Measurements from ENCODE around the gene FADS6.

Gene FADS6

DNA sequence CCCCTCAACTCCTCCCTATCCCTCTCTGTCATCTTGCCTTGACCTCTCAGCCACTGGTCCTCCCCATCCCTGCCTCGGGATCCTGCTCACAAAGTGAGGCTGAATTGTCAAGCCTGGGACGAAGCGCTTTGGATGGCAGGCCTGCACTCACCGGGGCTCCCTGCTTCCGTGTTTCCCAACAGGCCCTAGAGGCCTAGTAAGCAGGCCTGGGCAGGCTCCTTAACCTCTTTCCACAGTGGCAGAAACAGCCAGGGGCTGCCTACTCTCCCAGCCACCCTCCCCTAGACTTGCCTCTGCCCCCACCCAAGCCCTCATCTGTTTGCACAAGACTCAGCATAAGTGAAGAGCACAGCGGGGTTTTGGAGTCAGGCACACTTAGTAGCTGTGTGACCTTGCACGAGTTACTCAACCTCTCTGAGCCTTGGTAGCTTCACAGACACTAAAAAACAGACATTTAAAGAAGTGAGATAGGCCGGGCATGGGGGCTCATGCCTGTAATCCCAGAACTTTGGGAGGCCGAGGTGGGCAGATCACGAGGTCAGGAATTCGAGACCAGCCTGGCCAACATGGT, 5.0 kb upstream of the FADS6 start:
- no peak overlapping the region for H3K4me2 ChIP-seq (ENCODE audit: low read depth, low read length)
- TF ChIP-seq, protein P1, sequence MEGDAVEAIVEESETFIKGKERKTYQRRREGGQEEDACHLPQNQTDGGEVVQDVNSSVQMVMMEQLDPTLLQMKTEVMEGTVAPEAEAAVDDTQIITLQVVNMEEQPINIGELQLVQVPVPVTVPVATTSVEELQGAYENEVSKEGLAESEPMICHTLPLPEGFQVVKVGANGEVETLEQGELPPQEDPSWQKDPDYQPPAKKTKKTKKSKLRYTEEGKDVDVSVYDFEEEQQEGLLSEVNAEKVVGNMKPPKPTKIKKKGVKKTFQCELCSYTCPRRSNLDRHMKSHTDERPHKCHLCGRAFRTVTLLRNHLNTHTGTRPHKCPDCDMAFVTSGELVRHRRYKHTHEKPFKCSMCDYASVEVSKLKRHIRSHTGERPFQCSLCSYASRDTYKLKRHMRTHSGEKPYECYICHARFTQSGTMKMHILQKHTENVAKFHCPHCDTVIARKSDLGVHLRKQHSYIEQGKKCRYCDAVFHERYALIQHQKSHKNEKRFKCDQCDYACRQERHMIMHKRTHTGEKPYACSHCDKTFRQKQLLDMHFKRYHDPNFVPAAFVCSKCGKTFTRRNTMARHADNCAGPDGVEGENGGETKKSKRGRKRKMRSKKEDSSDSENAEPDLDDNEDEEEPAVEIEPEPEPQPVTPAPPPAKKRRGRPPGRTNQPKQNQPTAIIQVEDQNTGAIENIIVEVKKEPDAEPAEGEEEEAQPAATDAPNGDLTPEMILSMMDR (IDR thresholded peaks at IDR 0.05; ENCODE audit: low read length) = no peak
- no peak for TF ChIP-seq EZH2phosphoT487 (IDR thresholded peaks at IDR 0.05; ENCODE audit: low read length)
- no peak for TF ChIP-seq EZH2 (optimal IDR thresholded peaks at IDR 0.05; ENCODE audit: low read depth, low read length)
- no peaks in the 10 kb centered on the region for H3F3A ChIP-seq (ENCODE audit: insufficient read depth, low read length)
- H3K9me2 ChIP-seq (replicated peaks; ENCODE audit: insufficient read depth, low read length) = no peaks in the 10 kb centered on the region
- H3K4me1 ChIP-seq (ENCODE audit: low read length) = no peaks in the 10 kb centered on the region
- no peaks in the 10 kb centered on the region for H3K36me3 ChIP-seq (replicated peaks; ENCODE audit: insufficient read depth, low read length)
- no peaks in the 10 kb centered on the region for H3K9me3 ChIP-seq (replicated peaks; ENCODE audit: insufficient read depth, low read length)
- no peak overlapping the region for H2AFZ ChIP-seq (ENCODE audit: low read length)
- no peak overlapping the region for H3K27ac ChIP-seq (ENCODE audit: low read length)
- H3K79me2 ChIP-seq (ENCODE audit: low read length) = no peaks in the 10 kb centered on the region
- no peak overlapping the region for H3K4me3 ChIP-seq (ENCODE audit: low read length)
- H3K27me3 ChIP-seq (replicated peaks; ENCODE audit: insufficient read depth, low read length) = peaks cover 83% of the 10 kb centered on the region
- DNase-seq = no peak
- no peak overlapping the region for H3K9ac ChIP-seq (ENCODE audit: low read length)
- H4K20me1 ChIP-seq (ENCODE audit: insufficient read depth, low read length) = no peaks in the 10 kb centered on the region

DNA sequence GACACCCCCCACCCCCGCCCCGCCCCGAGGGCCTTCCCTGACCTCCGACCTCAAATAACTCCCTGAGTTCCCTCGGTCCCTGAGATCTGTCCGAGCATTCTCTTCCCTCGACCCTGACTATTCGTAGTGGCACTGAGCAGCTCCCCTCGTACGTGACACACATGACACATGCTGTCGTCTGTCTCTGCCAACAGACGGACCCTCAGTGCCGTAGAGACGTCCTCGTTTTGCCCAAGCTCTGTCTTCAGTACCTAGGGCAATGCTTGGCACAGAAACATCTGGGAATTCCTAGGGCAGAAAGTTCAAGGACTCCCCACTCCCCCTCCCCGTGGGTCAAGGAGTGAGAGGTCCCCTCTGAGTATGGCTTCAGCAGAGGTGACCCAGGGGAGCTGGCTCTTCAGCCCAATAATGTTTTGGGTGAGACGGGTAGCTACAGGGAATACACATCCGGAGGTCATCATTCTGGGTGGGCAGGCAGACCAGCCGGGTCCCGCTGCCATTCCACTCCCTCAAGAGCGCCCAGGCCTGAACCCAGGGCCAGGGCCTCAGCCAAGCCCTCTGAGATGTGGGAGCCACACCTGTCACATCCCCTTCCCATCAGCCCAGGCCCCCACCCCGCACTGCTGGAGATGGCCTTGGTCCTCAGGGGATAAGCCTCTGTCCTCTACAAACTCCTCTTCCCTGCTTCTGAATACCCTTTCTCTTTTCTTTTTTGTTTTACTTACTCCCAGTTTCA, 671 bp upstream of the FADS6 start:
- Histone ChIP-seq H3K4me1 (ENCODE audit: low read length) (no peaks in the 10 kb centered on the region), H3K4me2 (ENCODE audit: low read depth, low read length) (no peak overlapping the region)

DNA sequence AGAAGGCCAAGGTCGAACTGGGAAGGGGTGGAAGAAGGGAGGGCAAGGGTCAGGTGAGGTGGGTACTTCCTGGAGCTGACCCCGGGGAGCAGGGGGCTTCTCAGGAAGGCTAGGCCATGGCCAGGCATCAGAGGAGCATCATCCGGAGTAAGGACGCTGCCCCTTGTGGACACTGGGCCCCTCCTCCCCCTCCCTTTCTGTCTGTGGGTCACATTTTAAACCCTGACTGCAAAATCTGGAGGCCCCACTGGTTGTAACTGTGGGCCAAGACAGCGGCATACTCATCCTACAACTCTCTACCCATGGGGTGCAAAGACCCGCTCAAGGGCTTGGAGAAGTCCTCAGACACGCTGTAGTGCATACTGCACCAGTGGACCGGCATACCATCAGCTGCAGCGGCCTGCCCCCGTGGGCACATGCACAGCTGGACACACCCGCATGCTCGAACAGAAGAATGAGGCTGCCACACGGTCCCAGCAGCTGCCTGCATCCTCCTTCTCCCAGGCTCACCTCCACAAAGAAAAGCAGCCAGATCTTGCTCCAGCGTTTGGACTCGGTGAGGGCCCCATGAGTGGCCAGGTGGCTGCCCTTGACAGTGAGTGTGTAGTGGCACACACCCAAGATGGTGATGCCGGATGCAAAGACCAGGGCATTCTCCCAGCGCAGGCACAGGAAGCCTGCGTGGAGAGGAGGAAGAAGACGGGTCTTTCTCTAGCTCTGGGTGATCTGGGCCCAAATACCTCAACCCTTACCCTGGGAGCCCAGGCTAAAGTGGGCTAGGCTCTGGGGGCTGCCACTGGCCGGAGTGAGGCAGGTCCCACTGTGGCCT, 1.2 kb downstream of the FADS6 start:
- Histone ChIP-seq H3K27ac (ENCODE audit: low read length) (no peak overlapping the region), H3K36me3 (replicated peaks; ENCODE audit: insufficient read depth, low read length) (no peaks in the 10 kb centered on the region), H3K4me3 (ENCODE audit: low read length) (no peak overlapping the region), H3K9me2 (replicated peaks; ENCODE audit: insufficient read depth, low read length) (no peaks in the 10 kb centered on the region), H4K20me1 (ENCODE audit: insufficient read depth, low read length) (no peaks in the 10 kb centered on the region), H3K9me3 (replicated peaks; ENCODE audit: insufficient read depth, low read length) (no peaks in the 10 kb centered on the region), H3K27me3 (replicated peaks; ENCODE audit: insufficient read depth, low read length) (peaks cover 98% of the 10 kb centered on the region), H3F3A (ENCODE audit: insufficient read depth, low read length) (no peaks in the 10 kb centered on the region), H3K9ac (ENCODE audit: low read length) (no peak overlapping the region), H2AFZ (ENCODE audit: low read length) (no peak overlapping the region), H3K79me2 (ENCODE audit: low read length) (no peaks in the 10 kb centered on the region), H3K4me2 (ENCODE audit: low read depth, low read length) (no peak overlapping the region), H3K4me1 (ENCODE audit: low read length) (no peaks in the 10 kb centered on the region)
- no peak for DNase-seq
- TF ChIP-seq, protein P1 (IDR thresholded peaks at IDR 0.05; ENCODE audit: low read length) = no peak
- TF ChIP-seq EZH2 (optimal IDR thresholded peaks at IDR 0.05; ENCODE audit: low read depth, low read length) = no peak
- no peak for TF ChIP-seq EZH2phosphoT487 (IDR thresholded peaks at IDR 0.05; ENCODE audit: low read length)

More for the DNA sequence above, 671 bp upstream of the FADS6 start:
- H3K9ac ChIP-seq (ENCODE audit: low read length) = no peak overlapping the region
- no peaks in the 10 kb centered on the region for H3K9me3 ChIP-seq (replicated peaks; ENCODE audit: insufficient read depth, low read length)
- no peak for TF ChIP-seq EZH2 (optimal IDR thresholded peaks at IDR 0.05; ENCODE audit: low read depth, low read length)
- no peak for TF ChIP-seq EZH2phosphoT487 (IDR thresholded peaks at IDR 0.05; ENCODE audit: low read length)
- TF ChIP-seq, protein P1 (IDR thresholded peaks at IDR 0.05; ENCODE audit: low read length) = no peak
- no peaks in the 10 kb centered on the region for H3K36me3 ChIP-seq (replicated peaks; ENCODE audit: insufficient read depth, low read length)
- H3K79me2 ChIP-seq (ENCODE audit: low read length) = no peaks in the 10 kb centered on the region
- peaks cover 96% of the 10 kb centered on the region for H3K27me3 ChIP-seq (replicated peaks; ENCODE audit: insufficient read depth, low read length)
- no peak overlapping the region for H3K27ac ChIP-seq (ENCODE audit: low read length)
- H2AFZ ChIP-seq (ENCODE audit: low read length) = no peak overlapping the region
- H4K20me1 ChIP-seq (ENCODE audit: insufficient read depth, low read length) = no peaks in the 10 kb centered on the region
- no peaks in the 10 kb centered on the region for H3K9me2 ChIP-seq (replicated peaks; ENCODE audit: insufficient read depth, low read length)
- DNase-seq = no peak
- H3K4me3 ChIP-seq (ENCODE audit: low read length) = no peak overlapping the region
- no peaks in the 10 kb centered on the region for H3F3A ChIP-seq (ENCODE audit: insufficient read depth, low read length)
